GM12801 (cell line): ENCODE measurements around the gene DNAJB8.

Experiments
- CTCF ChIP-seq: IDR thresholded peaks from one replicate; pipeline ENCODE4 v1.5.1; 2011; ENCODE audit warnings: control low read depth; ENCODE audit not compliant: insufficient read length; ENCODE audit errors: extremely low read depth

Gene DNAJB8

GRCh38 chr3:128493570-128494366 is 27.1 kb upstream of the DNAJB8 start:
- no peak for TF ChIP-seq CTCF

DNA sequence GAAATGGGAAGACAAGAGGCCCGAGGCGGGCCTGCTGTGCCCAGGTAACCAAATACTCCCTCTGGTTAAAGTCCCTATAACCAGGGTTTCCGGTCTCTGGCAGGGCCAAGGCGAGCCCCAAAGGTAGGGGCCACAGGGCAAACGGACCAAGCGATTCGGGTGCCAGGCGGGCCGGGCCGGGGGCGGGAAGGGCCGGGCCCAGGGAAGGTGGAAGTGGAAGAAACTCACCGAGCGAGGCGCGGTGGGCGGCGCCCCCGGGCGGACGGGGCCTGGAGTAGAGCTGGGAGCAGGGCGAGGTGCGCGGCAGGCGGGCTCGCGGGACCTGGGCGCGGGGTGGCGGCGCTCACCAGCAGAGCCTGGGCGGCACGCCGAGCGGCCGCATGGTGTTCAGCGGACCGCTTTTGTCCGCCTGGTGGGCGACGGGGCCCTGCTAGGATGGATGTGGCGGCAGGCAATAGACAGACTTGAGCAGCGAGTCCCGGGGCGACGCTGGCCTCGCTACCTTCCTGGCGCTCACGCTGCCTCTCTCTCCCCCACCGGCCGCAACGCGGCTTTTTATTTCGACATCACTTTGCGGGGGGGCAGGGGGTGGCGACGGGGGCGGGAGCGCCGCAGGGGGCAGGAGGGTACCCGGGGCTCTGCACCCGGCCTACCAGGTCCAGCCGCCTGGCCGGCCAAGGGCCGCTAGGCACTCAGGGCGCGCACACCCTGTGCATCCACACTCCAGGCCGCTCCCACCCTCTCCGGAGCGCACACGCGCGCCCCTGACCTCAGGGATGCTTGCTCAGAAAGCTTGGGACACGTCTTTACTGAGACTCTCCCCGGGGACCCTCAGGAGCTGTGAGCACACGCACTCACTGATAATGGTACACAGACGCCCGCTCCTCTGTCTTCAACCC is 26.2 kb upstream of the DNAJB8 start, which contains the start of gene GATA2:
TSS of gene GATA2 (minus strand) at position 531 of the 899 bp plus-strand sequence. CDS start 6,170 bp downstream, outside the sequence.
- TF ChIP-seq CTCF: no peak

DNA sequence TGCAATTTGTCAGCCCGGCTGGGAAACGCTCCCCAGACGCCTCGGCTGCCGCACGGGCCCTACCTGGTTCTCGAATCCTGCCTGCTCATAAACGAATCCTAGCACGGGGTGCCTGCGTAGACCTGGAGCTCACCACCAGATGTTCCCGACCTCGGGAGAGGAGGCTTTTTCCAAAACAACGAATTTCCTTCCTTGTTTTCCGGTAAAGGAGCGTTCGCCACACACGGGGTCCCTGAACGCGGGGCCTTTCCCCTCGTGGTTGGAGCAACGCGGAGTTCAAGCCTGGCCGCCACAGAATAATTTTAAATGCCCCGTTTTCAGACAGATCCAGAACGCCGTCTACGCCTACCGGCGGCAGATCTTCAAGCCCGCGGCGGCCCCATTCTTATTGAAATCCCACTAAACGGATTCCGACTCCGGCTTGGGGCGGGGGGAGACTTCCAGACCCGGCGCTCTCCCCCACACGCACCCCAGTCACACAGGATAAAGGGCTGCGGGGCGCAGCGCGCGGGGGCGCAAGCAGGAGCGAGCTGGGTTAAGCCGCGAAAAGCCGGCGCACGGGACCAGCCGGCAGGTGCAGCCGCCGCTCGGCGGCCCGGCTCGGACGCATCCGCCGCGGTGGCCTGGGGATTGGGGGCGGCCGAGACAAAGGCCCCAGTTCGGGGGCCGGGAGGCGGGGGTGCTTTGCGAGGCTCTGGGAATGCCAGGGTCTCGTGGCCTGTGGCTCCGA is 25.4 kb upstream of the DNAJB8 start:
- TF ChIP-seq CTCF: no peak

- TF ChIP-seq CTCF: no peak
Measured at GRCh38 chr3:128491691-128491940, 24.9 kb upstream of the DNAJB8 start.

DNA sequence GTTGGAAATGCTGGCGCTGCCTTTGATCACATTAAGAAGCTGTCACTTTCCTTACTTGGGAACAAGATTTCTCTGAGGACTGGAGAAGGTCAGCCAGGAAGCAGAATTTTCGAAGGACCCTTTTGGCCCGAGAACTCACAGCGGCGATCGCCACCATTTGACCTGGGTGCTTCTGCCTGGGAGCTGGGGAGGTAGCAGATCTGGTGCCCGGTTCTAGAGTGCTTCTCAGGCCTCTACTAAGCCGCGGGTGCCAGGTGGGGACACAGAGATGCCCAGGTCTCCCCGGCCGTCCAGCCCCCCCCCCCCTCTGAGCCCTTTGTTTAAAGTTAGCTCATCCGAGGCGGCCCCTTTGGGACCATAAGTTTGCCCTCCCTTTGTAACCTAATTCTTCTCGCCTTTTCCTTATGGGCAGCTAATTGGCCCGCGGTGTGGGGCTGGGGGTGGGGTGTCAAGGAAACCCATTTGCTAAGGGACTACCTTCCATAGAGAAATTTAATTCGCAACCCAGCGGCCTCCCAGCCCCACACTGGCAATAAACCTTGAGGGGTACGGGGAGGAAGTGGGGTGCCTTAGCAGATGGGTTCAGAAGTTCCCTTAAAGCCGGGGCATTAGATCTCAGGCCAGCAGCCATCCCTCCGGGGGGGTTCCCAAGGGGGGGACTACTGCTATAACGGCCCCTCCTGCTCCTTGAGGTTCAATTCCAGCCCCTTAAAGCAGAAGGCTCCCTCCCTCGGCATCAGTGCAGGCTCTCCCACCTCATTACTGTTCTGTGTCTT is 24.4 kb upstream of the DNAJB8 start:
- TF ChIP-seq CTCF: no peak

- no peak for TF ChIP-seq CTCF
Measured at GRCh38 chr3:128490650-128490914, 23.9 kb upstream of the DNAJB8 start.
